Hepatocyte (in vitro differentiated cells): Measurements from ENCODE around the gene GPR55. TPM values are rescaled to one million over a fixed set of nuclear protein-coding genes. Genes with fewer than 3 reads are reported as not detected.

Experiments used
- DNase-seq: peaks from one replicate; pipeline ENCODE4 v3.0.0-alpha.2; 2016; ENCODE audit warnings: low spot score
- H2AFZ ChIP-seq: fragments of 200-600 bp; sonication (generic); 2 replicates; pipeline ENCODE4 v1.6.0; 2016; ENCODE audit warnings: antibody characterized with exemption, mild to moderate bottlenecking
- H3K27ac ChIP-seq: fragments of 200-600 bp; sonication (generic); 2 replicates; pipeline ENCODE4 v1.5.1; 2016; ENCODE audit warnings: mild to moderate bottlenecking
- H3K27me3 ChIP-seq: fragments of 200-600 bp; sonication (generic); 2 replicates; pipeline ENCODE4 v1.6.1; 2016
- H3K36me3 ChIP-seq: fragments of 200-600 bp; sonication (generic); replicated peaks from 2 replicates; pipeline ENCODE4 v1.5.1; 2016; ENCODE audit warnings: low read depth; ENCODE audit not compliant: insufficient read depth
- H3K4me1 ChIP-seq: fragments of 200-600 bp; sonication (generic); 2 replicates; pipeline ENCODE4 v1.5.1; 2016; ENCODE audit warnings: mild to moderate bottlenecking, moderate library complexity; ENCODE audit not compliant: insufficient read depth
- H3K4me2 ChIP-seq: fragments of 200-600 bp; sonication (generic); 2 replicates; pipeline ENCODE4 v1.6.0; 2016
- H3K4me3 ChIP-seq: fragments of 200-600 bp; sonication (generic); 2 replicates; pipeline ENCODE4 v1.5.1; 2016; ENCODE audit warnings: mild to moderate bottlenecking
- H3K79me2 ChIP-seq: fragments of 200-600 bp; sonication (generic); 2 replicates; pipeline ENCODE4 v1.6.0; 2017; ENCODE audit warnings: mild to moderate bottlenecking
- H3K9me2 ChIP-seq: fragments of 200-600 bp; sonication (generic); replicated peaks from 2 replicates; pipeline ENCODE4 v1.6.0; 2017; ENCODE audit warnings: mild to moderate bottlenecking; ENCODE audit not compliant: insufficient read depth
- H3K9me3 ChIP-seq: fragments of 200-600 bp; sonication (generic); 2 replicates; pipeline ENCODE4 v1.5.1; 2016; ENCODE audit warnings: low read depth, mild to moderate bottlenecking
- H4K20me1 ChIP-seq: fragments of 200-600 bp; sonication (generic); 2 replicates; pipeline ENCODE4 v1.6.0; 2016; ENCODE audit warnings: mild to moderate bottlenecking; ENCODE audit not compliant: insufficient read depth, poor library complexity, severe bottlenecking
- CTCF ChIP-seq: fragments of 200-600 bp; sonication (generic); IDR thresholded peaks from 2 replicates; pipeline ENCODE4 v1.5.1; 2016; ENCODE audit warnings: antibody characterized with exemption, mild to moderate bottlenecking; ENCODE audit not compliant: poor library complexity
- EZH2 ChIP-seq: fragments of 200-600 bp; sonication (generic); IDR thresholded peaks from 2 replicates; pipeline ENCODE4 v1.6.1; 2016; ENCODE audit warnings: antibody characterized with exemption, mild to moderate bottlenecking, borderline replicate concordance
- EZH2phosphoT487 ChIP-seq: fragments of 200-600 bp; sonication (generic); IDR thresholded peaks from one replicate; pipeline ENCODE4 v1.6.1; 2018; ENCODE audit warnings: antibody characterized with exemption, mild to moderate bottlenecking, low read depth, moderate library complexity; ENCODE audit not compliant: unreplicated experiment, severe bottlenecking
- WGBS: methylation state at CpG from one replicate; pipeline ENCODE4 v1.1.6; 2016; ENCODE audit warnings: low lambda C conversion rate; ENCODE audit errors: missing lambda C conversion rate; 5-methylcytosine and 5-hydroxymethylcytosine counted together
- polyA plus RNA-seq: library from polyadenylated mRNA; unstranded; fragments of >200 nt; fragmentation: Nextera tagmentation; extraction: Ambion mirVana; gene quantifications from 2 replicates; pipeline ENCODE4 v1.2.1, GENCODE V29; 2016
- total RNA-seq: library from RNA; depleted of rRNA; stranded (reverse); fragments of >200 nt; gene quantifications from 2 replicates; pipeline ENCODE4 v1.2.3, GENCODE V29; 2014

GPR55 gene
- total and polyA plus RNA-seq, 2 experiments from 2014 or later = 0.83 TPM; not detected in 1

- Histone ChIP-seq H3K9me2 (no peaks in the 10 kb centered on the region), H3K27ac (peak overlapping the region; percentile 5), H3K9me3 (no peaks in the 10 kb centered on the region), H3K4me1 (peaks cover 13% of the 10 kb centered on the region), H3K27me3 (no peaks in the 10 kb centered on the region), H3K4me2 (no peak overlapping the region), H3K4me3 (no peak overlapping the region), H3K36me3 (no peaks in the 10 kb centered on the region), H2AFZ (no peak overlapping the region), H4K20me1 (no peaks in the 10 kb centered on the region), H3K79me2 (no peaks in the 10 kb centered on the region)
- TF ChIP-seq CTCF (no peak), EZH2phosphoT487 (no peak), EZH2 (no peak)
- DNase-seq = peak; percentile 66
- 71% methylated on average over 18 of the region's 22 CpGs for WGBS
Measured at GRCh38 chr2:230932556-230933511, 7.8 kb upstream of the GPR55 start.

- H3K79me2 ChIP-seq = no peaks in the 10 kb centered on the region
- WGBS = 95% methylated on average over 21 of the region's 22 CpGs
- DNase-seq = no peak
- H3K27ac ChIP-seq = peak overlapping the region; percentile 5
- no peaks in the 10 kb centered on the region for H3K36me3 ChIP-seq
- H2AFZ ChIP-seq = no peak overlapping the region
- no peak for TF ChIP-seq EZH2
- TF ChIP-seq EZH2phosphoT487 = no peak
- no peak for TF ChIP-seq CTCF
- H3K4me3 ChIP-seq = no peak overlapping the region
- no peaks in the 10 kb centered on the region for H4K20me1 ChIP-seq
- no peaks in the 10 kb centered on the region for H3K9me2 ChIP-seq
- no peak overlapping the region for H3K4me2 ChIP-seq
- H3K4me1 ChIP-seq = peaks cover 13% of the 10 kb centered on the region
- no peaks in the 10 kb centered on the region for H3K9me3 ChIP-seq
- H3K27me3 ChIP-seq = no peaks in the 10 kb centered on the region
Measured at GRCh38 chr2:230931556-230932231, 6.7 kb upstream of the GPR55 start.

- H3K36me3 ChIP-seq = no peaks in the 10 kb centered on the region
- TF ChIP-seq EZH2phosphoT487 (no peak), EZH2 (no peak), CTCF (no peak)
- no peak overlapping the region for H2AFZ ChIP-seq
- H4K20me1 ChIP-seq = no peaks in the 10 kb centered on the region
- no peaks in the 10 kb centered on the region for H3K27me3 ChIP-seq
- H3K9me3 ChIP-seq = no peaks in the 10 kb centered on the region
- no peak for DNase-seq
- no peak overlapping the region for H3K4me2 ChIP-seq
- H3K4me3 ChIP-seq = no peak overlapping the region
- H3K27ac ChIP-seq = no peak overlapping the region
- H3K4me1 ChIP-seq = peaks cover 13% of the 10 kb centered on the region
- H3K79me2 ChIP-seq = no peaks in the 10 kb centered on the region
- H3K9me2 ChIP-seq = no peaks in the 10 kb centered on the region
- 85% methylated on average over 10 of the region's 10 CpGs for WGBS
Measured at GRCh38 chr2:230930928-230931555, 6.0 kb upstream of the GPR55 start.
